ENCODE results near the gene FBXL3.
A peak's percentile ranks its signal among the peaks of the same experiment; 100 is the strongest.

Gene FBXL3

GRCh38 chr13:77038907-77039480 lies 12.0 kb upstream of the FBXL3 start:
- H3K9me3 Mint-ChIP-seq, result no peaks in the 10 kb centered on the region
- H3K27me3 Mint-ChIP-seq, result no peaks in the 10 kb centered on the region
- H3K27ac Mint-ChIP-seq, result no peak overlapping the region
- no peak for DNase-seq
- H3K4me1 Mint-ChIP-seq (ENCODE audit: low read depth), result peaks cover 13% of the 10 kb centered on the region
- H3K36me3 Mint-ChIP-seq (ENCODE audit: low read depth), result peaks cover 12% of the 10 kb centered on the region
- no peak overlapping the region for H3K4me3 Mint-ChIP-seq

- no peaks in the 10 kb centered on the region for H3K9me3 Mint-ChIP-seq
These were observed 9.3 kb upstream of the FBXL3 start for GRCh38 chr13:77036279-77036678.

DNA sequence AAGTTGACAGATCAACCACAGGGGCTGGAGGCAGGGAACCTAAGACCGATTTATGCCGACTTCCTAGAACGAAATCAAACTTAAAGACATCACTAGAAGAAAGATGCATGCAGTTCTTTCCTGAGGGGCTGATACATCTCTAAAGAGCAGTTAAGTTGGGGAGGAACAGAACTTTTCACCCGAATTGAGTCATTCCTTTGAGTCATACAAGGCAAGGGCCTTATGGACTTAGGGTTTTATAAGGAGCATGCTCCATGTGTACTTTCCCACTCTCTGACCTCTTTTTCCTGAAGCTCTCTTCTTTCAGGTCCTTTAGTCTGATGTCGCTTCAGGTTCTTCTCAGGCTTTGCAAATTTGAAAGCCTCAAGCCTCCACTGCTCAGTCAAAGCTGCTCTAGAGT lies 7.9 kb upstream of the FBXL3 start:
- Mint-ChIP-seq H3K27me3 (no peaks in the 10 kb centered on the region), H3K9me3 (no peaks in the 10 kb centered on the region), H3K36me3 (ENCODE audit: low read depth) (no peaks in the 10 kb centered on the region), H3K27ac (no peak overlapping the region), H3K4me3 (no peak overlapping the region), H3K4me1 (ENCODE audit: low read depth) (peaks cover 24% of the 10 kb centered on the region)
- no peak for DNase-seq

More at GRCh38 chr13:77036279-77036678, 9.3 kb upstream of the FBXL3 start:
- Mint-ChIP-seq H3K27me3 (no peaks in the 10 kb centered on the region), H3K27ac (no peak overlapping the region), H3K36me3 (ENCODE audit: low read depth) (no peaks in the 10 kb centered on the region), H3K4me3 (no peak overlapping the region), H3K4me1 (ENCODE audit: low read depth) (peaks cover 22% of the 10 kb centered on the region)
- DNase-seq, result no peak

DNA sequence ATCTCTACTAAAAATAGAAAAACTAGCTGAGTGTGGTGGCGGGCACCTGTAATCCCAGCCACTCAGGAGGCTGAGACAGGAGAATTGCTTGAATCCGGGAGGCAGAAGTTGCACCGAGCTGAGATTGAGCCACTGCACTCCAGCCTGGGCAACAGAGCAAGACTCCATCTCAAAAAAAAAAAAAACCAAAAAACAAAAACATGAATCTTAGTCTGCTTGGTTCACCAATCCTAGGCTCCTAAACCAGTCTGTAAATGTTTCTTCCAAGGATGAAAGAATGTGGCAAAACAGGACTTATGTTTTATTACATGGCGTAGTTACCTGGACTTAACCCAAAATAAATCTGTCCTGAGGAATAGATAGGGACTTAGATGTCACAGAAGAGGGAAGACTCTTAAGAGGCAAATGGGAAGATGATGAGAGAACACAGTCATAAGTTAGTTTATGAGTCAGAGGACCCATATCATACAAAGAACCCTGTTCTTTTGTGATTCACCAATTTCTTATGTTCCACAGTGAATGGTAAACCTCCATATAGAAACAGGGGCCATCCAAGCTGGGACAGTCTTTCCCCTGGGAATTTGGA lies 6.9 kb upstream of the FBXL3 start:
- H3K27ac Mint-ChIP-seq, result no peak overlapping the region
- H3K4me3 Mint-ChIP-seq, result no peak overlapping the region
- H3K9me3 Mint-ChIP-seq, result no peaks in the 10 kb centered on the region
- H3K4me1 Mint-ChIP-seq (ENCODE audit: low read depth), result peaks cover 24% of the 10 kb centered on the region
- H3K27me3 Mint-ChIP-seq, result no peaks in the 10 kb centered on the region
- DNase-seq, result no peak
- H3K36me3 Mint-ChIP-seq (ENCODE audit: low read depth), result no peaks in the 10 kb centered on the region

DNA sequence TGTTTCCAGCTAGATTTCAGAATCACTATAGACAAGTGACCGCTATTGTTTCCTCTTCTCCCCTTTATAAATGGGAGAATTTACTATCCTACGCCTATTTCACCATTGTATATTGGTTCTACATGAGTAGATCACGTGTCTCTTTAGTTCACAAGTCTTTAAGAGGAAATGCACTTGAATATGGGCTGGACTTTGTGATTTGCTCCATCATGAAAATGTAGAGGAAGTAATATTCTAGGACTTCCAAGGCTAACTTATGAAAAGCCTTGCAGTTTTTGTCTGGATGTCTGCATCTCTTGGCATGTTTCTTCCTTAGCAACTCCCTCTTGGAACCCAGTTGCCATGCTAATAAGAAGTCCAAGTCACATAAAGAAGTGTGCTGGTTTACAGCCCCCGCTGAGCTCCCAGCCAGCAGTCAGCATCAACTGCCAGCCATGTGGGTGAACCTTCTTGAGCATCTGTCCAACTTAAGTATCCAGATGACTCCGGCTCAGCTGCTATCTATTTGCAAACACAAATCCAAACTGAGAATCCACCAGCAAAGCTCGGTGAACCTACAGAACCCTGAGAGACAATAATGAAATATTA lies 4.8 kb upstream of the FBXL3 start:
- Mint-ChIP-seq H3K9me3 (no peaks in the 10 kb centered on the region), H3K36me3 (ENCODE audit: low read depth) (peaks cover 4% of the 10 kb centered on the region), H3K27me3 (no peaks in the 10 kb centered on the region), H3K27ac (no peak overlapping the region), H3K4me3 (no peak overlapping the region), H3K4me1 (ENCODE audit: low read depth) (peaks cover 38% of the 10 kb centered on the region)
- no peak for DNase-seq

DNA sequence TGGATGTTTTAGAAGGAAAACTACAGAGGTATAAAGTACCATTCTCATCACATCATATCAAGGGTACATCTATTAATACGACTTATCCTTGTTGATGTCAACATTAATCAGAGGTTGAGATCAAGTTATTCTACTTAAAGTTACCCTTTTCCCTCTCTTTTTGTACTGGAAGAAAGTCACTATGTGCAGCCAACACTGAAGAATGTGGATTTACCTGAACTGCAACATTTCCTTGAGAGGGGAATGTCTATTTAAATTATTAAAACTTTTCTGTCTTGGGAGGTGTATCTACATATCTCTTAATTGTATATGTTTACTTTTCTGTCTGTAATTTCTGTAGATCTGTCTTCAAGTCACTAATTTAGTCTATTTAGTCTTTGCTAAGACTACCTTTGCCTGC lies 2.5 kb upstream of the FBXL3 start:
- Mint-ChIP-seq H3K27ac (no peak overlapping the region), H3K27me3 (no peaks in the 10 kb centered on the region), H3K9me3 (no peaks in the 10 kb centered on the region), H3K4me1 (ENCODE audit: low read depth) (peaks cover 43% of the 10 kb centered on the region), H3K36me3 (ENCODE audit: low read depth) (peaks cover 19% of the 10 kb centered on the region), H3K4me3 (no peak overlapping the region)
- no peak for DNase-seq

DNA sequence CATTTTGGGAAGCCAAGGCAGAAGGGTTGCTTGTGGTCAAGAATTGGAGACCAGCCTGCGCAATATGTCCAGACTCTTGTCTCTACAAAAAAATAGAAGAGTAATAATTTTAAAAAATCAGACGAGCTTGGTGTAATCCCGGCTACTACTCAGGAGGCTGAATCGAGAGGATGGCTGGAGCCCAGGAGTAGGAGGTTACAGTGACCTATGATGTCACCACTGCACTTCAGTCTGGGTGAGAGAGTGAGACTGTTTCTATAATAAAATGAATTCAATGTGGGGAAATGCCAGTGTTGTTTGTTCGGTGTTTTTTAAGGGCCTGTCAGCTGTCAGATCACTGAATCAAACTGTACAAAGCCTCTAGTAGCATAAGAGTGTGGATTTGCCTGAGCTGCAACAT lies 1.2 kb upstream of the FBXL3 start:
- Mint-ChIP-seq H3K27me3 (no peaks in the 10 kb centered on the region), H3K27ac (no peak overlapping the region), H3K9me3 (no peaks in the 10 kb centered on the region), H3K36me3 (ENCODE audit: low read depth) (peaks cover 26% of the 10 kb centered on the region), H3K4me1 (ENCODE audit: low read depth) (peaks cover 44% of the 10 kb centered on the region), H3K4me3 (peak overlapping the region; percentile 90)
- no peak for DNase-seq

- Mint-ChIP-seq H3K4me1 (ENCODE audit: low read depth) (peaks cover 59% of the 10 kb centered on the region), H3K36me3 (ENCODE audit: low read depth) (peaks cover 42% of the 10 kb centered on the region), H3K4me3 (peak overlapping the region; percentile 90), H3K9me3 (no peaks in the 10 kb centered on the region), H3K27ac (peak overlapping the region; percentile 95), H3K27me3 (no peaks in the 10 kb centered on the region)
- peak; percentile 80 for DNase-seq
These were observed 601 bp downstream of the FBXL3 start for GRCh38 chr13:77026255-77026860.

- DNase-seq, result no peak
- peak overlapping the region; percentile 15 for H3K4me3 Mint-ChIP-seq
- peak overlapping the region; percentile 81 for H3K27ac Mint-ChIP-seq
- H3K36me3 Mint-ChIP-seq (ENCODE audit: low read depth), result peaks cover 76% of the 10 kb centered on the region
- H3K9me3 Mint-ChIP-seq, result no peaks in the 10 kb centered on the region
- no peaks in the 10 kb centered on the region for H3K27me3 Mint-ChIP-seq
- H3K4me1 Mint-ChIP-seq (ENCODE audit: low read depth), result peaks cover 70% of the 10 kb centered on the region
These were observed 4.6 kb downstream of the FBXL3 start for GRCh38 chr13:77022341-77022740.

- H3K4me1 Mint-ChIP-seq (ENCODE audit: low read depth), result peaks cover 75% of the 10 kb centered on the region
- H3K4me3 Mint-ChIP-seq, result no peak overlapping the region
These were observed 7.2 kb downstream of the FBXL3 start for GRCh38 chr13:77019756-77020155.

GRCh38 chr13:77016888-77017623 lies 9.9 kb downstream of the FBXL3 start:
- Mint-ChIP-seq H3K4me1 (ENCODE audit: low read depth) (peaks cover 67% of the 10 kb centered on the region), H3K4me3 (no peak overlapping the region), H3K27ac (peak overlapping the region; percentile 63), H3K27me3 (no peaks in the 10 kb centered on the region), H3K9me3 (no peaks in the 10 kb centered on the region), H3K36me3 (ENCODE audit: low read depth) (peaks cover 91% of the 10 kb centered on the region)
- no peak for DNase-seq

More at GRCh38 chr13:77019756-77020155, 7.2 kb downstream of the FBXL3 start:
- Mint-ChIP-seq H3K27ac (peak overlapping the region; percentile 67), H3K9me3 (no peaks in the 10 kb centered on the region), H3K36me3 (ENCODE audit: low read depth) (peaks cover 81% of the 10 kb centered on the region), H3K27me3 (no peaks in the 10 kb centered on the region)
- no peak for DNase-seq

DNA sequence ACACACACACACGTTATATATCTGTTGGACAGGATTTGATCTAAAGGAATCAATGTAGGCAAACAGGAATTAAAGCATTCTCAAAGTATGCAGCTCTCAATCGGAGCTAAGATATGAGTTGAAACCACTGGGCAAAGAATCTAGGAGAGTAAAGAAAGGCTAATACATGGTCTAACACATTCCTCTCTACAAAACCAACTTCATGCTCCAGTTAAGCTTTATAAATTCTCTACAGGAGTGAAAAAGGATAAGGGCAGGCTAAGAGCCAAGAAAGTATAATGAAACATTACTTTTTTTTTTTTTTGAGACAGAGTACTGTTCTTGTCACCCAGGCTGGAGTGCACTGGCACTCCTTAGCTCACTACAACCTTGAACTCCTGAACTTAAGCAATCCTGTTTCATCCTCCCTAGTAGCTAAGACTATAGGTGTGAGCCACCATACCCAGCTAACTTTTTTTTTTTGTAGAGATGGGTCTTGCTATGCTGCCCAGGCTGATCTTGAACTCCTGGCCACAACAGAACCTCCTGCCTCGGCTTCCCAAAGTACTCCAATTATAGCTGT lies 10.6 kb downstream of the FBXL3 start:
- Mint-ChIP-seq H3K4me3 (no peak overlapping the region), H3K27me3 (no peaks in the 10 kb centered on the region), H3K27ac (peak overlapping the region; percentile 19), H3K9me3 (no peaks in the 10 kb centered on the region), H3K4me1 (ENCODE audit: low read depth) (peaks cover 62% of the 10 kb centered on the region), H3K36me3 (ENCODE audit: low read depth) (peaks cover 91% of the 10 kb centered on the region)
- no peak for DNase-seq

DNA sequence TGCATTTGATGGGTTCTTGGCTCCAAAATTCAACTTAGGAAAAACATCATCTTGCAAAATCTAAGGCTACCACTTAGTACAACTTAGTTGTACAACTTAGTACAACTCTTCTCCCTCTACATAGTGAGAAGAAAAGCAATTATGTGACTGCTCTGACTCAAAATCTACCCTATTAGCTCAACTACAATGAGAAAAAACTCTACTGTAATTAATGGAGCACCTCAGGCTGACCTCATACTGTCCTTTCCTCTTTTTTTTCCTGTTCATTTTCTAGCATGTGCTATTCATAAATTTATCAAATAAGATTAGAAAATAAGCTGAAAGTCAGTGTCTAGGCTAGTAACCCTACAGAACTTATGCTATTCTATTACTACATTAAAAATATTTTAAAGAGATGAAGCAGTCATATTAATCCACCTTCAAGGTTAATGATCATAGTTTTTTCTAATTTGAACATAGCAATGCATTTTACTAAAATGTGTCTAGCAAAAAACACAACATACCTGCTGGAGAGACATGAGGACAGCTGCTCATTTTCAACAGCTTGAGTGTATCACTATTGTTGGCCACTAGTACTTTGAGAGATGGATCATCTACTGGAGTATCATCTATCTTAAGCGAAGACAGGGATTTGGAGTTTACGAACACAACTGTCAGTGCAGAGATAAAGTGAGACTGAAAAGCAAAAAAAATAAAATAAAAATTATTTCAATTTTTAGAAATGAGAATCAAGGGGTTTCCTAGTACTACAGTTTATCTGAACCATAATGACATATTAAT lies 11.9 kb downstream of the FBXL3 start:
- Mint-ChIP-seq H3K27me3 (no peaks in the 10 kb centered on the region), H3K4me3 (no peak overlapping the region), H3K9me3 (no peaks in the 10 kb centered on the region), H3K27ac (peak overlapping the region; percentile 63), H3K36me3 (ENCODE audit: low read depth) (peaks cover 95% of the 10 kb centered on the region), H3K4me1 (ENCODE audit: low read depth) (peaks cover 55% of the 10 kb centered on the region)
- DNase-seq, result no peak
